ENCODE data around the gene RNF220.

Gene RNF220

DNA sequence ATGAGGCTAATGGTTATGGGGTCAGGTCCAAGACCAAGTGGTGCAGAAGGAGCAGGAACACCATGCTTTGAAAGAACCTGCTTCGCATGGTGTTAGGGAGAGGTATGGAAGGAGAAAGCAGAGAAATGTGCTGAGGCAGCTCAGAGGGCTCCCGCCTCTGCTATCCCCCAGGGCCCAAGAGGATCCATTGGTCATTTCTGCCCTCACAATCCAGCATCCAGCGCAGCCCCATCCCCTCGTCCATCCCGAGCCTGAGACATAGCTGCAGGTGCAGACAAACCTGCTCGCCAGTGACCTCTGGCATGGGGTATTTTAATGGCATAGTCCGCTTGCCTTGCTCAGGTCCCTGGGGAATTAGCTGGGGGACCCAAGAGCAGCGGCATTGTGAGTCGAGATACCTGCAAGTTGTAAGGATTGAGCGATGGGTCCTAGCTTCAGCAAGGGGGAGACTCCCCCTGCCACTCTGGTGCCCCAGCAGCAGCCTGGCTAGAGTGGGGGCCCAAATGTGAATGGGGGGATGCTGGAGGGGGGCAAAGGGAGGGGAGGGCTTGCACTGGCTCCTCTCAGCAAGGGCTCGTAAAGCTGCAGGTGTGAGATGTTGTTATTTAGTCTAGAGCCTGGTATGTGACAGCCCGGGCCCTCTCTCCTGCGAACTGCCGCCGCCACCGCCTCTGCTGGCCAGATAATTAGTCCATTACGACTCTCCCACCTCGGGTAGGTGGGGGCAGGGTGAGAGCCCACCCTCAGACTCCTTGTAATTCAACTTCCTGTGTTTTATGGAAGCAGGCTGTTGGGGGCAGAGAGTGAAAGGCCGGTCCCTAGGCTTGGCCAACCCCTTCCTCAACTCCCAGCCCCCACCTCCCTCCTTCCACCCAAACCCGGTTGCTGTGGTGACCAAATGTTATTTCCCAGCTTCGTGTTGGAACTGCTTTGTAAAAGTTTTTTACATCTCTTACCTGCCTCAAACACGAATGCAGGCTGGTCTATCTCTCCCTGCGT, 118.8 kb downstream of the RNF220 start:
- DNase-seq (ENCODE audit: low read depth in 3 of 3): no peak

DNA sequence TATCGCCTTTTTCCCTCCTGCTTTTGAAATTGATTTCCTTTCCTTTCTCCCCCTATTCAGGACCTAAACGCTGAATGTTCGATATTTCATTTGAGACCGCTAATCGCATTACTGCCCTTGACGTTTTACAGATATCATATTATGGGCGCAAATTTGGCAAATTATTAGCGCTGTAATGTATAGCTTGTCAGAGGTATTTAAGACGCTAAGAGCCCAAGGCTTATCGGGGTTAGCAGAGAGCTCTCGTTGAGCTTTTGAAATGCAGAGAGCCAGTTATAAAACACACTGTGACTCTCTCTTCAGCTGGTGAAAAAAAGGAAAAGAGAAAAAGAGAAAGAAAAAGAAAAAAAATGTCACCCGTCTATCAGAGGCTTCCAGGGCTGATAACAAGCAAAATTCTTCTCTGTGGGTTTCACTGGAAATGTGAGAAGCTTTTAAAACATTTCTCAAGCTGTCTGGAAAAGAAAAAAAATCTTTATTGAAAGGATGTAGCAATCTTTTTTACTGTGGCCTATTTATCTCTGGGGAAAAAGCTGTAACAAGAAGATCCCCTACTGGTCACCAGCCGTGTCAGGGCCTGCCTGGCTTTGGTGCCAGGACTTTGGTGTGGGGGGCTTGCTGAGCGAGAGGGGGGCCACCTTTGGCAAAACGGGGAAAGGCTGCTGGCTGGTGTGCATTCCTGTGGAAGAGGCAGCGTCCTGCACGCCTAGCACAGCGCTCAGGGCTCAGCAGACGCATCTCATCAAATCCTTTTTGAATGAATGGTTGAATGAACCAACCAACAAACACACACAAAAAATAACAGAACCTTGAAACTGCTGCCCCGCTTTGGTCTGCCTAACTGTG, 119.8 kb downstream of the RNF220 start:
- DNase-seq (ENCODE audit: low read depth in 3 of 3): no peak

DNA sequence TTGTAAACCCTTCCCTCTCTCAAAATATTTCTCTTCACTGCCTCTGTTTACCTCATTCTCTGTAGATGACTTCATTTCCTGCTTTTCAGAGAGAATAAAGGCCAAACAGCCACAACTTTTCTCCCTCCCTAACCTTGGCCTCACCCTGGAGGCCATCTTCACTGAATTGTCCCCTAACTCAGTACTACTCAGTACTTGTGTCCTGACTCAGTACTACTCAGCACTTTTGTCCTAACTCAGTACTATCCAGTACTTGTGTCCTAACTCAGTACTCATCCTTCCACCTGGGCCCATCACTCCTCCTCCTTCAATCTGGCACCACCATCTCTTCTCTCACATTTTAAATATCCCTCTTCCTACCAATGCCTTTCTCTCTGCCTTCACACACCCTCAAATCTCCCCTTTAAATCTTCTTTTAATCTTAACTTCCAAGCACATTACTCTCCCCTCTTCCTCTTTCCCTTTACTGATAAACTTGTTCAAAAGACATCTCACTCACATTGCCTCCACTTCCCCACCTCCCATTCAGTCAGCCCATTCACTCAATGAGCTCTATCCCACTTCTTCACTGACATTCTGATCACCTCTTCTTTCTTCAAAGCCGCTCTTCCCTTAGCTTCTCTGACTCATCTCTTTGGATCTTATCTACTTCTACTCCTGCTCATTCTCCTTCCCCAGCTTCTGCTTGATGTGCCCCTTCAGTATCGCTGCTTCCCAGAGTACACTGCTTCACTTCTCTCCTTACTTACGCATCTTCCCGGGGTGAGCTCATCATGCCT, 121.4 kb downstream of the RNF220 start:
- DNase-seq (ENCODE audit: low read depth in 3 of 3): no peak

DNA sequence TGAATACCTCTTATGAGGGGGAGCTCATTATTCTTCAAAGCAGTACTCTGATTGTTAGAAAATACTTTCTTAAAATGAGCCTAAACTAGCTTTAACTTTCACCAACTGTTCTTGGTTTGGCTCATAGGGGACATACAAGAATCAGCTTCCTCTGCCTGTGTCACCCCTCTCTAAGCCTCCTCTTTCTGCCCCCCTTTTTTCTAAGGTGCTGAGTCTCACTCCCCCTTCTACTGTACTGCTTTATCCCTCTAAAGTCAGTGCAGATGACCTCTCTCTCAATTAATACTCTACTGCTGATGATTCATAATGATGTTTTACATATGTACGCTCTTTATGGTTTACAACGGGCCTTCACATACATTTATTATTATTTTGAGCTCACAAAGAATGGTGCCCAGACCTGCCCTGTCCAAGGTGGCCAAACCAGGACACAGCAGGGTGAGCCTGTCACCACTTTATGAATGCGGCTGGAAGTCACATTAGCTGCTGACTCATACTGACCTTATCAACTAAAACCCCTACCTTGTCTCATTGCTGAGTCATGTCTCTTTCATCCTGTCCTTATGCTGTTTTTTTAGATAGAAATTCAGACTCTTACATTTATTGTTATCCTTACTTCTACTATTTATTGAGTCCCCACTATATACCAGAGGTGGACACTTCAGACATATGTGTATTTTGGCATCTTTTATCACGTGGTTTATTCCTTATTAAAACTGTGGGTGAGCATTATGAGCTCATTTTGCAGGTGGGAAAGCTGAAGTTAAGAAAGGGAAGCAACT, 126.9 kb downstream of the RNF220 start:
- no peak for DNase-seq (ENCODE audit: low read depth in 3 of 3)

DNA sequence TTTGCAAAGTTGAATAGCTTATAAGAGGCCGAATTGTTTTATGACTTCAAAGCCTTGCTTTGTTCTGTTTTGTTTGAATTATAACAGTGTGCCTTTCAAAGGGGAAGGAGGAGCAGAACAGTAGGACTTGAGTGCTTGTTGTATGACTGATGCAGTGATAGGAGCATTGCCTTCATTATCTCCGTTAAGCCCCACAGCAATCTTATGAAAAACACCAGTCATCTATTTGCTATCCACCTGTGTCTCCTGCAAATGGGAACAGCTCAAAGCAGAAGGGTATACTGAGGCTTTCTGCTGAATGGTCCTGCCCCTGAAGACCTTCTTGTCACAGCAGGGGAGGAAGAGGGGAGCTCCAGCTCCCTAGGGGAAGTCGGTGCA, 127.5 kb downstream of the RNF220 start:
- DNase-seq (ENCODE audit: low read depth in 3 of 3): no peak

DNA sequence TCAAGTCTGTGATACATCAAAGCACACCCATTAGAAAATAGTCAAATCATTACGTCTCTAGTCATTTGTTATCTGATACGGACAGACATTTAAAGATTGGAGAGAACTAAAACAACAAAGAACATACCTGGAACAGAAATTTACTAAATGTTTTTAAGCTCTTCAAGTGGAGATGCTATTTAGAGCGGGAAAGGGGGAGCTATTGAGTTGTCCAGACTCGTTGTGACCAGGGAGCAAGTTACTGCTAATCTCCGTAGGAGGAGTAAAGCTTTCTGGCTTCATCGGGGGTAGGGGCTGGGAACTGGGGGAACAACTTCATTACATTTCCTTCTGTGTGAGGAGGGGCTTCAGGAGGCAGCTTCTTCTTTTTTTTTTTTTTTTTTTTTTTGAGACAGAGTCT, 129.7 kb downstream of the RNF220 start:
- DNase-seq (ENCODE audit: low read depth in 3 of 3): no peak

DNA sequence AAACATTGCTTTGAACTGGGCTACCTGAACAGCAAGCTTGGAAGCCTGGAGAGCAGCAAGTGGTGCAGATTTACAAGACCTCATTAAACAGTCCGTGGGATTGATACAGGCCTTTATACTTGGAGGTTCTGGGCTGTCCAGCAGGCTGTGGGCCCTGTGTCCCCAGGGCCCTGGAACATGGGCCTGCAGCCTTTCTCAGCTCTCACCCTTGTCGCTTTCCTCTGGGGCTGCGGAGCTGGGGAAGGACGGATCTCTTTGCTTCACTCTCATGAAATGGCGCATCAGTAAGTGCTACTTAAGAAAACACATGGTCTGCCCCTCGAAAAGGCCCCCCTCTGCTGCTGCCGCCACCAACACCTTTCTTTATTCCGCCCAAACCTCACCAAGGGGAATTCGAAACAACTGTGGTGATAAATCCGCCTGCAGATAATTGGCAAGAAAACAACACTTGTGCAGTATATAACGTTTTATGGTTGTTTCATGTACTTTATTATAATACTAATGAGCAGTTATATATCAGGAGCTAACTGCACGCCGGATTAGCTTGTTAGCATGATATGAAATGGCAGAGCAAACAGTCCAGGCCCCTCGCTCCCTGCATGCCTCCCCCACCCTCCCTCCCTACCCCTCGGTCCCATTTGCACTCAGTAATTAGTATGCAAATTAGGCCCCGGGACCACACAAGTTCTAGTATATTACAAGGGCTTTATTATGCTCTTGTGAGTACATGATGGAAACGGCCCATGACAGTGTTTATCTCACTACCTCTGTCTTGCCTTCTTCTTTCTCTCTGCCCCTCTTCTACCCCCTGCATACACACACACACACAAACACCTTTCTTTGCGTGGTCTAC, 131.5 kb downstream of the RNF220 start:
- no peak for DNase-seq (ENCODE audit: low read depth in 3 of 3)

DNA sequence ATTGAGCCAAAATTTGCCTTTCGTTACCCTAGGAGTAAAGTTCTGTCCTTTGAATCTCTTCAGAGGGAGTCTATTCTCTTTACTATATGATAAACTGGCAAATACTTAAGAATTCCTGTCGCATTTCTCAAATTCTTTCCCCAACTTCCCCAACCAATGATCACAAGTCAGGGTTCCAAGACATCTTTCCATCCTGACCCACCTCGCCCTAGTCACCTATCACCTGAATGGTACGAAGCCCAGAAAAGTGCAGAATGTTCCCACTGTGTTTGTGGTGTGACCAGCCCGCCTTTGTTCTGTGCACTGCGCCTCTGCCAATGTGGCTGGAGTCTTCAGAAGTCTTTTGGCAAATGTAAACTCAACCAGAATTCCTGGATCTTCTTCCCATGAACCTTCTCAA, 132.5 kb downstream of the RNF220 start:
- no peak for DNase-seq (ENCODE audit: low read depth in 3 of 3)

DNA sequence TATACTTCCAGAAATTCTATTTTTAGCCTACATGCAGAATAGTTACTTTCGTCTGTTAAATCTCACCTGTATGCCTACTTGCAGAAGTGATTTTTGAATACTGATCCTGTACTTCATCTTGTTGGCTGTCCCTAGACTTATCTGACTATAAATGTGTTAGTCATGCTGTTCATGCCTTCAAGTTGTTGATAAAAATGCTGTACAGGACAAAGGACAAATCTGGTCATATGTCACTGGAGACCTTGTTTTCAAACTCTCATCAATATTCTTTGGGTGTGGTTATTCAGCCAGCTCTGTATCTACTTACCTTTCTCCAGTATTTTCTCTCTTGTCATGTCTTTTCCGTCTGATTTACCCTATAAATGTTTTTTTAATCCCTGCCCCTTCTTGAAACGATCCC, 132.9 kb downstream of the RNF220 start:
- DNase-seq (ENCODE audit: low read depth in 3 of 3): no peak

DNA sequence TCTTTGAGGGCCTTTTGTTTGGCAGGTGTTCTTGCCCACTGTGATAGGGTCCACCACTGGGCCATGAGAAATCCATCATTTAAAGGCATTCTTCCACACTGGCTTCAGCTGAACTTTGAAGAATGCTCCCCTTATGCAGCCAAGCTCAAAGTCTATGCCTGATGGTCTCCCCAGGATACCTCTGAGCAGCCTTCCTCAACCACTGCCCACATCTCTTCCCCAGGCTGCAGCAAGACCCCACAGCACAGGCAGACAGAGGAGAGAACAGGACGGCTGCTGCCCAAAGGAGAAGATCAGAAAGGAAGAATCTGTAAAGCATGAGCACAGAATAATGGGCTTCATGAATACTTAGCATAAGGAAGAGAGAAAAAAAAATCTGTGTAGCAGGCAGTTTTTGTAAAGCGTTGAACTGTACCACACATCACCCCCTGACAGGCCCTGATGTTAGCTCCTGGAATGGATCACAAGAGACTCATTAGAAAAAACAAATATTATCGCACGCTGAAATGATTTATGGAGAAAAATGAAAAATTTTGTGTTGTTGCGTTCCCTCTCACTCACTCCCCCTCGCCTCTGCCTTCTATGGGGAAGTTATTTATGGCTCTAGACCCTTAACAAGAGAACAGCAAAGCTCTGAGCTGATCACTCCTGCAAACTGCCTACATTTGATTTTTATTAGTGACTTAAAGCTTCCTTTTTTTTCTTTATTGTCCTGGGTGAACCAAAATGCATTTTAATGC, 135.1 kb downstream of the RNF220 start:
- DNase-seq (ENCODE audit: low read depth in 3 of 3): no peak

DNA sequence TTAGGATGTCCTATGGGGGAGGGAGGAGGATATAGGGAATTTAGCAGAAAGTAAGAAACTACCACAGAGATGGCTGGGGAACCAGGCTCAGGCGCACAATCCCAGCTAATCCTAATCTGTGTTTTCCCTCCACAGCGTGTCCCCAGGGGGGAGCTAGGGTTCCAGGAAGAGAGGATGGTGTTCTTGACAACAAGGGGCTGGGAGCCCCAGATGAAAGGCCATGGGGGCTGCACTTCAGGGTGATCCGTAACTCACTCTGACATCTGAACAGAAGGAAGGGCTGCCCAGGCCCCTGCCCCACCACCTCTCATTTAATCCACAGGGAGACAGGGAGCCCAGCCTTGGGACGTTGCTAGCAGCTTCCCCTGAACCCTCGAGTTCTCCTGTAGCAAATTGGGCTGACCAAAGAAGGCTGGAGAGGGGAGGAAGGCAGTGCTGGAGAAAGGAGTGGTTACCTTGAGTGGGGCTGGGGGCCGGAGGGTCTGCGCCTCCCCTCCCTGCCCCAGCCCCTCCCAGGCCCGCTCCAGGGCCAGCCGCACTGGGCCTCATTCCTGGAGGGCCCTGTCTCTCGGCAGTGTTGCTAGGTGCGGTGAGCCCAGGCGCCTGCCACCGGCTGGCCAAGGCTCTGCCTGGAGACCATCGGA, 137.5 kb downstream of the RNF220 start:
- DNase-seq (ENCODE audit: low read depth in 3 of 3): no peak

DNA sequence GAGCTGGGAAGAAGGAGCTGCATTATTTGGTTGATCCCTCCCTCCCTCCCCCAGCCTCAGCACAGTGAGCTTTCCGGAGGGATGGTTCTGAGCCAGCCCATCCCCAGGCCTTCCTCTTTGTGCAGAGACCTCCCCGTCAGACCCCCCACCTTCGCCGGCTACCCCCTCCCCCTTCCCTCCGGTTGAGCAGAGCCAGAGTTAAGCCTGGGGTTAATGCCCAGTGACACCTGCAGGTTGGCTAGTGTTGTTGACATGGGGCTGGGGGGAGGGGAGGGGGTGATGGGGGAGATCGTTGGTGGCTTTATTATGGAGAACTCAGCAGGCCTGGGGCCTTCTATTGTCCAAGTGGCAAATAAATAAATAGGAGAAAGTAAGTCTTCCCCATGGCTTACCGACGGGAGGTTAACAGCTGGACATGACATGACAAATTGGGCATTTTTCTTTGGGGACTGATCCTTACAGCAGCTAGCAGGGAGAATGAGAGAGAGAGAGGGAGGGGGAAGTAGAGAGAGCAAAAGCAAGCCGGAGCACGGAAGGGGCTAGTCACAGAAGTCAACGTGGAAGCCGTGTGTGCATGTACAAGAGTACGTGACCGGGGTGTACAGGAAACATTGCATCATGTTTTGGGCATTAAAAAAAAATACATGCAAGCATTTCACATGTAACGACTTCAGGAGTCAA, 138.1 kb downstream of the RNF220 start:
- DNase-seq (ENCODE audit: low read depth in 3 of 3): no peak

DNA sequence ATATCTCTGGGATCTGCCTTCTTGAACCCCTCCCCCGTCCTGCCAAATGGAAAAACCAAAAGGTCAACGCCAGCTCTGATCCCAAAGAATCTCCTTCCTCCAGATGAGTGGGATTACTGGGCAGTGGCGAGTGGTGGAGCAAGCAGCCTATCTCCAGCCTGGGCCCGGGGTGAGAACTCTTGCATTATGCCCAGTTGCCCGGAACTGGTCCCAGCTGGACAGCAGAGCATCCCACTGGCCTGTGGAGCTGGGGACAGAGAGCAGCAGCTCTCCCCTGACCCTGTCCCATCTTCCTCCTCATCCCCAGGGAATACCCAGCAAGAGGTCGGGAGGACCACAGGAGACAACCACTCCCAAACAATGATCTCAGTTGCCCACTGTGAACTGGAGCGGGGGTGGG, 138.7 kb downstream of the RNF220 start:
- DNase-seq (ENCODE audit: low read depth in 3 of 3): no peak

DNA sequence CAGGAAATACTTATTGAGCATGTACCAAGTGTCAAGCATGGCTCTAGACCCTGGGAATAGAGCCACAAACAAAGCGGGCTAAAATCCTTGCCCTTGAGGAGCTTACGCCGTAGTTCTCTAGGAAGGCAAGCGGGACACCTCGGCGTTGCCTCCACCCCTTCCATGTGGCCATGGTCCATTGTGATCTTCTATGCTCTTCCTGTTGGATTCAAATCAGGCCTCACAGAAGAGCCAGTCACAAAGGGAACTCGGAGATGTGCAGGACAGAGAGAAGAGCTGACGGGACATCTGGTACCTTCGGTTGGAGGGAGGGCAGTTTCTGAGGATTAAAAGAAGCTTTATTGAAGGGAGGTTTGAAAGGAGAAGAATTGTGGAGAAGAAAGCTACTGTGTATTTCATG, 139.9 kb downstream of the RNF220 start:
- no peak for DNase-seq (ENCODE audit: low read depth in 3 of 3)

DNA sequence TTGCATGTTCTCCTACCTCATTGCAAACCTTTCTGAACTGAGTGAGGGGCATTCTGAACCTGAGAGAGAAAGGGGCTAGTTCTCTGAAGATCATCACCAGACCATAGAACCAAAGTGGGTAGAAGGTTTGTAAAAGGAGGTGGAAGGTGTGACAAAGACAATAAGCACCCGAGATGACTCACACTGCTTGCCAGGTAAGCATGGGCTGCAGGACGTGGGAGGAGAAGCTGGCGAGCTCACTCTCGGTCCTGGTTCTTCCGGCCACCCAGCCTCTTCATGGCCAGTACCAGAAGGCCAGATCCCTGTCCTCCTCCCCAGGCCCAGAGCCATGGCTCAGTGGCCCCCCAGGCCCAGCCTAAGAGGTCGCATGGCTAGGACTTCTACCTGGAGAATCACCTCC, 140.9 kb downstream of the RNF220 start:
- DNase-seq (ENCODE audit: low read depth in 3 of 3): no peak

DNA sequence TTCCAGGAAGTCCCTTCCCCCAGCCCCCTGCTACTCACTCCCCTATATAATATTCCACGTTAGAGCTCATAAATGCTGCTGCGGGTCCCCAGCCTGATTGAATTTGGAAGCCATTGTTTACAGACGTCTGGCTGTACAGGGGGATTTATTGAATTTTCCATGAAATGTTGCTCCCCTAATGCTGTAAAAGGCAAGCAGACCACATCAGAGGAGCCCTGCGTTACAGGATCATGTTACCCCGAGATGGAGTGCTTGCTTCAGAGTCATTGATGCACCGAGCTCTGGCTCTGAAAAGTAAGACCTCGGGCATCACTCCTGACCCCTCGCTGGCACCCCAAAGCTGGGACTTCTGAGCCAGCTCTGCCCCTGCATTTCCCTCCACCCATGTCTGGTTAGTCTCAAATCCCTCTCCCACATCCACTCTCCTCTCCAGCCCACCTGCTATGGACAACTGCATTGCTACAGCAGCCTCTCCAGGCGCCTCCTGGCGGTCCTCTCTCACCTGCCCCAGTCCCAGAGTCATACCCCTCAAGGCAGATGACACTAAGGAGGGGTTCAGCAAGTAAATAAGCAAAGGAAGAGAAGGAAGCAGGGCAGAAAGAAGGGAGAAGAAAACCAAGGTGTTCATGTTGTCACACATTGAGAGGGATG, 141.5 kb downstream of the RNF220 start:
- no peak for DNase-seq (ENCODE audit: low read depth in 3 of 3)

DNA sequence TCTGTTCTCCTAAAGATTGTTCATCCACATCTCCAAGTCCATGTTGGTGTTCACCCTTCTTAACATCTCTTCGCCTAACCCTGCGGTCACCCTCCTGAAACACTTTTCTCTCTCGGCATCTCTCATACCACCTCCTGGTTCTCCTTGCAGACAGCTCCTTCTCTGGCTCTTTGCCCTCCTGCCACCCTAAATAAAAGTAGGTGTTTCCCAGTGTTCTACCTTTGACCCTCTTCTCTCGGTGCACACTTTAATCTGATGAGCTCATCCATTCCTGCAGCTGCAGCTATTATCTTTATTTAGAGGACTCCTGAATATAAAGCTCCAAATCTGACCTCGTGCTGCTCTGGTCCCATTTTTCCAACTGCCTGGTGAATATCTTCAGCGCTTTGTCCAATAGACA, 142.3 kb downstream of the RNF220 start:
- no peak for DNase-seq (ENCODE audit: low read depth in 3 of 3)

DNA sequence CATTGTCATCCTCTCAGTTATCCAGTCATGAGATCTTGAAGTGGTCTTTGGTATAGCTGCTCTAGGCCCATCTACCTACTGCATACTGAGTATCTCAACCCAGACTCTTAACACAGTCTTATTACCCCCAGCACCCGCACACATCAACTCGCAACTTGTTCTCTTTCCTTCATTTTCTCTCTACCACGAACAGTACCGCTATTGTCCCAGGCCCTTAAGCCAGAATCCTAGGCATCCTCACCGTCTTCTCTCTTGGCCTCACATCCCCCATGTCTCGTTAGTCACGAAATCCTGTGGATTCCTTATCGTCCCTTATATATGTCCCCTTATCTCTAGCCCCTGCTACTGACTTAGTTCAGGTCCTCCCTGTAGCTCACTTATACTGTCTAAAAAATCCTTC, 142.8 kb downstream of the RNF220 start:
- DNase-seq (ENCODE audit: low read depth in 3 of 3): no peak

All from stimulated activated CD4-positive, alpha-beta T cell treated with anti-CD3 and anti-CD28 coated beads, TNF-alpha, amount 100 ng/mL, for 4 hours (primary cell).